ENCODE data around the gene EFCAB12. TPM values are rescaled to one million over a fixed set of nuclear protein-coding genes. Genes with fewer than 3 reads are reported as not detected.

EFCAB12 gene
- total and polyA plus RNA-seq, 7 donors = 0.04 to 0.30 TPM; not detected in 5

DNA sequence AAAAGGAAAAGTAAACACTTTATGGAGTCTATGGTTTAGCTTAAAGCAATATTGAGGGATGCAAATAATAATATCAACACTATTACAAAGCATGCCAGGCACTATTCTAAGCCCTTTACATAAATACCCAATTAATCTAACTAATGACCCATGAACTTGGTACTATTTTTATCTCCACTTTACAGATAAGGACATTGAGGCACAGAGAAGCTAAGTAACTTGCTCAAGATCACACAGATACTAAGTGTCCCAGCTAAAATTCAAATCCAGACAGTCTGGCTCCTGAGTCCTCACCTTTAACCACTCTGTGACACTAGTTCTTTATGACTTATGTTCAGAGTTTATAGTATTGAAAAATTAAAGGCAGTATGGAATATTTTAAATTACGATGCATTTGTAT lies 5.7 kb upstream of the EFCAB12 start:
- DNase-seq (no peak), ATAC-seq (no peak)
- TF ChIP-seq, protein P1, sequence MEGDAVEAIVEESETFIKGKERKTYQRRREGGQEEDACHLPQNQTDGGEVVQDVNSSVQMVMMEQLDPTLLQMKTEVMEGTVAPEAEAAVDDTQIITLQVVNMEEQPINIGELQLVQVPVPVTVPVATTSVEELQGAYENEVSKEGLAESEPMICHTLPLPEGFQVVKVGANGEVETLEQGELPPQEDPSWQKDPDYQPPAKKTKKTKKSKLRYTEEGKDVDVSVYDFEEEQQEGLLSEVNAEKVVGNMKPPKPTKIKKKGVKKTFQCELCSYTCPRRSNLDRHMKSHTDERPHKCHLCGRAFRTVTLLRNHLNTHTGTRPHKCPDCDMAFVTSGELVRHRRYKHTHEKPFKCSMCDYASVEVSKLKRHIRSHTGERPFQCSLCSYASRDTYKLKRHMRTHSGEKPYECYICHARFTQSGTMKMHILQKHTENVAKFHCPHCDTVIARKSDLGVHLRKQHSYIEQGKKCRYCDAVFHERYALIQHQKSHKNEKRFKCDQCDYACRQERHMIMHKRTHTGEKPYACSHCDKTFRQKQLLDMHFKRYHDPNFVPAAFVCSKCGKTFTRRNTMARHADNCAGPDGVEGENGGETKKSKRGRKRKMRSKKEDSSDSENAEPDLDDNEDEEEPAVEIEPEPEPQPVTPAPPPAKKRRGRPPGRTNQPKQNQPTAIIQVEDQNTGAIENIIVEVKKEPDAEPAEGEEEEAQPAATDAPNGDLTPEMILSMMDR (IDR thresholded peaks at IDR 0.05) = no peak
- Histone ChIP-seq H3K36me3 (ENCODE audit: insufficient read depth in 1 of 2, low read depth in 1 of 2) (peaks cover 8 to 85% of the 10 kb centered on the region in 2 donors), H3K4me1 (peaks cover 22% of the 10 kb centered on the region), H3K27me3 (ENCODE audit: insufficient read depth in 3 of 3, low read length in 2 of 3) (no peaks in the 10 kb centered on the region), H3K9me3 (no peaks in the 10 kb centered on the region), H3K4me3 (no peak overlapping the region), H3K27ac (no peak overlapping the region)
- intact Hi-C loops (cut with DNase I) = no loop called here
- WGBS, 3 donors = 94 to 100% (median 97%) methylated on average over 1 of the region's 1 CpG

DNA sequence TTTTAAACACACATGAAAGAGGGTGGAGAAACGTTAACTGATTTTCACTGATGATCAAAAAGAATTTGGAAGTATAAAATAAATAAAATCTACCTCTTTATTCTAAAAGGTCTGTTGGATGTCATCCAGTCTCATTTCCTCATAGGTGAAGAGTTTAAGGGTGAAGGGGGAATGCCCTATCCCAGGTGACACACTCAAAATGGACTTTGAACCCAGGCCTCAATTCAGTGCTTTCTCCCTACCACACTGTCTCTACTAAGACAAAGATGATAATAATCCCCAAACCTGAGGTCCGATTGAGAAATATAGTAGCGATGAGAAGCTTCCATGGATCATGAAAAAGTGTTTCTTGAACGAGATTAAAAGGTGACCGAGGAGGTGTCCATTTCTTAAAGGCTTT lies 5.1 kb upstream of the EFCAB12 start:
- no peak overlapping the region for H3K4me3 ChIP-seq
- no peak overlapping the region for H3K27ac ChIP-seq
- no peak for ATAC-seq
- 87 to 92% (median 90%) methylated on average over 5 of the region's 5 CpGs for WGBS, 3 donors
- TF ChIP-seq, protein P1 (IDR thresholded peaks at IDR 0.05) = no peak
- H3K36me3 ChIP-seq (ENCODE audit: insufficient read depth in 1 of 2, low read depth in 1 of 2) = peaks cover 8 to 85% of the 10 kb centered on the region in 2 donors
- H3K9me3 ChIP-seq = no peaks in the 10 kb centered on the region
- intact Hi-C loops (cut with DNase I) = no loop called here
- H3K4me1 ChIP-seq = peaks cover 21% of the 10 kb centered on the region
- no peaks in the 10 kb centered on the region for H3K27me3 ChIP-seq (ENCODE audit: insufficient read depth in 3 of 3, low read length in 2 of 3)
- no peak for DNase-seq

DNA sequence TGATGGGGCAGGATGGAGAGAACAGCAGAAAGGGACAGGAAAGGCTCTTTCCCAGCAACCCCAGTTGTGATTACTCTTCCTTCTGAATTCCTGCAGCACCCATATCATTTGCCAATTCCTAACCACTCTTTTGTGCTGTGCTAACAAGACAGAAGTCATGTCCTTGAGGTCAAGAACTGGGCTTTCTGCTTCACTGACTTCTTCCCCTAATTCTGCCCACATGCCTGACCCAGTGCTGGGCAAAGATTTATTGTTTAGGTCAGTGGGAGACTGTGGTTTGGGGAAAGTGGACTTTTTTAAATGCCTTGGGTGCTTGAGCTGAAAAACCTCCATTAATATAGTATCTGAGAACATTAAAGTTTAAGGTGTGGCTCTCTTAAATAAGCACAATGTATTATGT lies 4.2 kb upstream of the EFCAB12 start:
- DNase-seq = no peak
- Histone ChIP-seq H3K9me3 (no peaks in the 10 kb centered on the region), H3K36me3 (ENCODE audit: insufficient read depth in 1 of 2, low read depth in 1 of 2) (peaks cover 8 to 80% of the 10 kb centered on the region in 2 donors), H3K27ac (no peak overlapping the region), H3K4me3 (no peak overlapping the region), H3K27me3 (ENCODE audit: insufficient read depth in 3 of 3, low read length in 2 of 3) (no peaks in the 10 kb centered on the region), H3K4me1 (peaks cover 15% of the 10 kb centered on the region)
- no peak for ATAC-seq
- intact Hi-C loops (cut with DNase I) = no loop called here
- TF ChIP-seq, protein P1 (IDR thresholded peaks at IDR 0.05) = no peak

DNA sequence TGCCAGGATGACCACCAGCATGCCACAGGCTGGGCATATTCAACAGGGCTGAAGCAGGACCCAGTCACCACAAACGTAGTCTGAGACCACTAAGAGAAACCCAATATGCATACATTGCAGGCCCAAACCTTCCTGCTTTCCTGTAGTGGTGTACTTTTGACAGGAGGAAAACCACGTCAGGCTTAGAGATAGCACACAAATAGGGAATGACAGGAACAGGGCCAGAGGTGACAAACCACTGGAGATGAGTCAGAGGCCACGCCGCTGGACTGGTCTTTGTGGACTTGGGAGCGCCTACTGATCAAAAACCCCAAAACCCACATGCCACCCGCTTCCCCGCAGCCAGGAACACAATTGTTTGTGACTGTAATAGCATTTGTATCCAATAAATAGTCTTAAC lies 3.6 kb upstream of the EFCAB12 start:
- 86 to 92% (median 92%) methylated on average over 7 of the region's 7 CpGs for WGBS, 3 donors
- no peak overlapping the region for H3K27ac ChIP-seq
- peaks cover 8 to 73% of the 10 kb centered on the region in 2 donors for H3K36me3 ChIP-seq (ENCODE audit: insufficient read depth in 1 of 2, low read depth in 1 of 2)
- DNase-seq (no peak), ATAC-seq (no peak)
- TF ChIP-seq, protein P1 (IDR thresholded peaks at IDR 0.05) = no peak
- no peaks in the 10 kb centered on the region for H3K9me3 ChIP-seq
- peaks cover 15% of the 10 kb centered on the region for H3K4me1 ChIP-seq
- intact Hi-C loops (cut with DNase I) = no loop called here
- H3K4me3 ChIP-seq = no peak overlapping the region
- H3K27me3 ChIP-seq (ENCODE audit: insufficient read depth in 3 of 3, low read length in 2 of 3) = no peaks in the 10 kb centered on the region

DNA sequence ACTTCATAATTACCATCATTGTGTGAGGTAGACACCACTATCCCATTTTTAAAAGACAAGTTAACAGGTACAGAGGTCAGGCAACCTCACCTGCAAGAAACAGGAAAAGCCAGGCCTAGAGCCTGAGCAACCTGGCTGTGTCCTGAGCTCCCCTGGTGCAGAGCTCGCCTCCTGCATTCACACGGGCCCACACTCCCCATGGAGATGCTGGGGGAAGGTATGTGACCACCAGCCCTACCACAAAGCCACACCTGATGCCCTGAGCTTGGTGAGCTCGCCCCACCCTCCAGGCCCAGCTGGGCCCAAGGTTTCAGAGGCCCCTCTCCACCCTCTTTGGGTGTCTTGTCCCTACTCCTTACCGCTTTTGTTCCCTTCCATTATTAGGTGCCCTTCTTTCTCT lies 1.2 kb upstream of the EFCAB12 start:
- no peak overlapping the region for H3K27ac ChIP-seq
- H3K27me3 ChIP-seq (ENCODE audit: insufficient read depth in 3 of 3, low read length in 2 of 3) = no peaks in the 10 kb centered on the region
- intact Hi-C loops (cut with DNase I) = no loop called here
- ATAC-seq (no peak), DNase-seq (no peak)
- H3K36me3 ChIP-seq (ENCODE audit: insufficient read depth in 1 of 2, low read depth in 1 of 2) = peaks cover 8 to 50% of the 10 kb centered on the region in 2 donors
- H3K4me3 ChIP-seq = no peak overlapping the region
- TF ChIP-seq, protein P1 (IDR thresholded peaks at IDR 0.05) = no peak
- no peaks in the 10 kb centered on the region for H3K9me3 ChIP-seq
- 84 to 89% (median 88%) methylated on average over 4 of the region's 4 CpGs for WGBS, 3 donors
- peaks cover 6% of the 10 kb centered on the region for H3K4me1 ChIP-seq
